ENCODE data around the gene KLHL13. TPM values are rescaled to one million over a fixed set of nuclear protein-coding genes. Genes with fewer than 3 reads are reported as not detected.

Gene KLHL13
- total RNA-seq, 2 donors from 2014 or later: 3.7 to 12.4 TPM

DNA sequence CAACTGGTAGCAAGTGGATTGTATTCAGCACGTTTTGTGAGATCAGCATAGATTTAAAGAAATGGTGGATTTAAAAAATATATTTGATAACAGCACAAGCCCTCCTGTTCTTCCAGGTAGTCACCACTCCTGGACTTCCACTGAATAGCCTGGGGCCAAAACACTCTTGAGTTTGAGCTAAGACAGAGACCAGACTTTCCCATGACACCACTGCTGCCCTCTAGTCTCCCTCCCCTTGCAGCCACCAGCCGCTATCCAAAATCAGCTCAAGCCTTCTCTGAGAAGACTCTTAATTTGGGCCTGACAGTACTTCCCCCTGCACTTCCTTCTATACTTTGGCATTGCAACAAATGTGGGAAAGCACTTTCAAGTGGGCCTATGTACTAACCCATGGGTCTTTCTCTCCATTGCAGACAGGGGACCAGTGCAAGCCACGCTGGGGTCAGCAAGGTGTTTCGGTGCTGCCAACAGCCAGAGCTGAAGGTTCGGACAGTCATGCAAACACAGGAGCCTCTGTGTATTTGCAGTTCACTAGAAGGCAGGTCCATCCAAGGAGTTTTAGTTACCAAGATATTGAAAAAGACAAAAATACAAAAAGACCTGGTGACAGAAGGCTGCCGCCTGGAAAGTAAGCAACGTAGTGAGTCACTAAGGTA lies 40.5 kb upstream of the KLHL13 start:
- WGBS, 2 experiments (ENCODE audit: insufficient coverage in 1 of 2, insufficient read length in 1 of 2): 91 to 100% methylated on average over 1 to 7 of the region's 7 CpGs
- H3K27me3 Mint-ChIP-seq (ENCODE audit: insufficient read depth): peaks cover 1% of the 10 kb centered on the region
- no peak overlapping the region for H3K27ac ChIP-seq (ENCODE audit: low read depth, low read length)
- no peak overlapping the region for H3K4me3 ChIP-seq (ENCODE audit: low read length)
- no peak for DNase-seq
- H3K4me3 Mint-ChIP-seq: no peak overlapping the region
- H3K27ac Mint-ChIP-seq: no peak overlapping the region
- peaks cover 54% of the 10 kb centered on the region for H3K9me3 Mint-ChIP-seq
- no peaks in the 10 kb centered on the region for H3K36me3 ChIP-seq (ENCODE audit: control insufficient read depth, insufficient read depth, low read length)
- no peaks in the 10 kb centered on the region for H3K9me3 ChIP-seq (ENCODE audit: control insufficient read depth, low read length)
- TF ChIP-seq, protein P1, sequence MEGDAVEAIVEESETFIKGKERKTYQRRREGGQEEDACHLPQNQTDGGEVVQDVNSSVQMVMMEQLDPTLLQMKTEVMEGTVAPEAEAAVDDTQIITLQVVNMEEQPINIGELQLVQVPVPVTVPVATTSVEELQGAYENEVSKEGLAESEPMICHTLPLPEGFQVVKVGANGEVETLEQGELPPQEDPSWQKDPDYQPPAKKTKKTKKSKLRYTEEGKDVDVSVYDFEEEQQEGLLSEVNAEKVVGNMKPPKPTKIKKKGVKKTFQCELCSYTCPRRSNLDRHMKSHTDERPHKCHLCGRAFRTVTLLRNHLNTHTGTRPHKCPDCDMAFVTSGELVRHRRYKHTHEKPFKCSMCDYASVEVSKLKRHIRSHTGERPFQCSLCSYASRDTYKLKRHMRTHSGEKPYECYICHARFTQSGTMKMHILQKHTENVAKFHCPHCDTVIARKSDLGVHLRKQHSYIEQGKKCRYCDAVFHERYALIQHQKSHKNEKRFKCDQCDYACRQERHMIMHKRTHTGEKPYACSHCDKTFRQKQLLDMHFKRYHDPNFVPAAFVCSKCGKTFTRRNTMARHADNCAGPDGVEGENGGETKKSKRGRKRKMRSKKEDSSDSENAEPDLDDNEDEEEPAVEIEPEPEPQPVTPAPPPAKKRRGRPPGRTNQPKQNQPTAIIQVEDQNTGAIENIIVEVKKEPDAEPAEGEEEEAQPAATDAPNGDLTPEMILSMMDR (conservative IDR thresholded peaks at IDR 0.05): no peak
- no peaks in the 10 kb centered on the region for H3K4me1 ChIP-seq (ENCODE audit: control insufficient read depth, insufficient read depth, low read length)
- no peak overlapping the region for H3K9ac ChIP-seq (ENCODE audit: extremely low read depth, low read length, poor library complexity, severe bottlenecking)
- no peaks in the 10 kb centered on the region for H3K27me3 ChIP-seq (ENCODE audit: control insufficient read depth, insufficient read depth, low read length, poor library complexity, severe bottlenecking)
- H3K36me3 Mint-ChIP-seq (ENCODE audit: low read depth): no peaks in the 10 kb centered on the region
- H3K4me1 Mint-ChIP-seq: no peaks in the 10 kb centered on the region

DNA sequence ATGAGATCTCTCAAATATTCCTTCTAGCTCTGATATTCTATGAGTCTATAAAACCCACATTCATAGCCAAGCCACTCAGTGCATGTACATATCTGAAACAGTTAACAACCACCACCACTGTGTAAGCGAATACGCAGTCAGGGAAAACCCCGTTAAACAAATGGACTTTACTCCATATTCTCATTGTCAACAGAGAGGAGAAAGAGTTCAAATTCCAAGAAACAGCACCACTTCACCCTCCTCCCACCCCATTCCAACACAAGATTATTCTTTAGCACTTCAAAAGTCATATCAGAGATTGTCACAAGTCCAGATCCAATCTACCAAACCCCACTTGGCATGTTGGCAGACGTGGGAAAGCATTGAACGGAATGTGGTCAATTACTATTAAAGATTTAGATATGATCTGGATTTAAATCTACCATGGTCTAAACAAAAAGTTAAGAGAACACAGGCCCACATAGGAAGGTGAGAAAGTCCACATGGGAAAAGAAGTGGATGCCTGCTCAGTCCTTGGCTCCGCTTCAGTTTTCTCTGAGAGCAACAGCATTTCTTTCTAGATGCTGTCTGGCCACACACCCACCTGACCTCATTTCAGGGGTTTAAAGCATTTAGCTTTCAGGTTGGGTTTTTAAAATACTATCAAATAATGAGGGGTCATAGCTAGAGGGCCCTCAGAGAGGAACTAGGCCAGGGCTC lies 39.8 kb upstream of the KLHL13 start:
- TF ChIP-seq, protein P1 (conservative IDR thresholded peaks at IDR 0.05): no peak
- H3K36me3 Mint-ChIP-seq (ENCODE audit: low read depth): no peaks in the 10 kb centered on the region
- Histone ChIP-seq H3K9me3 (ENCODE audit: control insufficient read depth, low read length) (no peaks in the 10 kb centered on the region), H3K4me3 (ENCODE audit: low read length) (no peak overlapping the region), H3K9ac (ENCODE audit: extremely low read depth, low read length, poor library complexity, severe bottlenecking) (no peak overlapping the region), H3K27ac (ENCODE audit: low read depth, low read length) (no peak overlapping the region), H3K36me3 (ENCODE audit: control insufficient read depth, insufficient read depth, low read length) (no peaks in the 10 kb centered on the region), H3K4me1 (ENCODE audit: control insufficient read depth, insufficient read depth, low read length) (no peaks in the 10 kb centered on the region), H3K27me3 (ENCODE audit: control insufficient read depth, insufficient read depth, low read length, poor library complexity, severe bottlenecking) (no peaks in the 10 kb centered on the region)
- 97% methylated on average over 6 of the region's 6 CpGs; no CpG with 5 or more reads in 1 of the 2 experiments for WGBS, 2 experiments (ENCODE audit: insufficient coverage in 1 of 2, insufficient read length in 1 of 2)
- peaks cover 53% of the 10 kb centered on the region for H3K9me3 Mint-ChIP-seq
- H3K27me3 Mint-ChIP-seq (ENCODE audit: insufficient read depth): peaks cover 1% of the 10 kb centered on the region
- DNase-seq: no peak
- no peaks in the 10 kb centered on the region for H3K4me1 Mint-ChIP-seq
- H3K4me3 Mint-ChIP-seq: no peak overlapping the region
- no peak overlapping the region for H3K27ac Mint-ChIP-seq

GRCh38 chrX:118153270-118153669 lies 36.7 kb upstream of the KLHL13 start:
- H3K36me3 Mint-ChIP-seq (ENCODE audit: low read depth): no peaks in the 10 kb centered on the region
- WGBS, 2 experiments (ENCODE audit: insufficient coverage in 1 of 2, insufficient read length in 1 of 2): 95% methylated on average over 1 of the region's 1 CpG; no CpG with 5 or more reads in 1 of the 2 experiments

More at GRCh38 chrX:118153270-118153669, 36.7 kb upstream of the KLHL13 start:
- H3K27ac Mint-ChIP-seq: no peak overlapping the region
- peaks cover 56% of the 10 kb centered on the region for H3K9me3 Mint-ChIP-seq
- Histone ChIP-seq H3K9me3 (ENCODE audit: control insufficient read depth, low read length) (no peaks in the 10 kb centered on the region), H3K27me3 (ENCODE audit: control insufficient read depth, insufficient read depth, low read length, poor library complexity, severe bottlenecking) (no peaks in the 10 kb centered on the region), H3K36me3 (ENCODE audit: control insufficient read depth, insufficient read depth, low read length) (no peaks in the 10 kb centered on the region), H3K27ac (ENCODE audit: low read depth, low read length) (no peak overlapping the region), H3K9ac (ENCODE audit: extremely low read depth, low read length, poor library complexity, severe bottlenecking) (no peak overlapping the region), H3K4me3 (ENCODE audit: low read length) (no peak overlapping the region), H3K4me1 (ENCODE audit: control insufficient read depth, insufficient read depth, low read length) (no peaks in the 10 kb centered on the region)
- H3K4me3 Mint-ChIP-seq: no peak overlapping the region
- H3K27me3 Mint-ChIP-seq (ENCODE audit: insufficient read depth): no peaks in the 10 kb centered on the region
- H3K4me1 Mint-ChIP-seq: no peaks in the 10 kb centered on the region
- TF ChIP-seq, protein P1 (conservative IDR thresholded peaks at IDR 0.05): no peak
- no peak for DNase-seq
